ENCODE data around the gene PKP2. TPM values are rescaled to one million over a fixed set of nuclear protein-coding genes. Genes with fewer than 3 reads are reported as not detected.

The PKP2 gene
- total RNA-seq, 1 experiment from 2014 or later = 18.4 TPM

GRCh38 chr12:32757157-32757556, 139.4 kb downstream of the PKP2 start:
- H3K36me3 Mint-ChIP-seq (ENCODE audit: insufficient read depth in 1 of 3, low read depth in 3 of 3) = peaks cover 13 to 20% (median 17%) of the 10 kb centered on the region in 3 experiments; a peak in 6 of 7 replicates
- no peaks in the 10 kb centered on the region for H4K20me1 ChIP-seq (ENCODE audit: control insufficient read depth, insufficient read depth, insufficient read length)
- peaks cover 16% of the 10 kb centered on the region in 2 experiments for H3K4me1 Mint-ChIP-seq
- TF ChIP-seq CTCF (conservative IDR thresholded peaks at IDR 0.05) = no peak
- H2BK15ac ChIP-seq (ENCODE audit: low read depth, low read length) = no peak overlapping the region
- peaks cover 9% of the 10 kb centered on the region for H3K23me2 ChIP-seq (ENCODE audit: insufficient read length, low read depth, low read length, poor library complexity, severe bottlenecking)
- H2AFZ ChIP-seq (ENCODE audit: low read length) = no peak overlapping the region
- no peaks in the 10 kb centered on the region for H3K9me3 Mint-ChIP-seq
- H4K5ac ChIP-seq (ENCODE audit: insufficient read length, low read depth, low read length) = no peak overlapping the region
- H2BK20ac ChIP-seq (ENCODE audit: low read depth, low read length, poor library complexity, severe bottlenecking) = no peak overlapping the region
- no peak overlapping the region for H3K23ac ChIP-seq (ENCODE audit: insufficient read length, low read depth, low read length)
- H3K9me3 ChIP-seq (ENCODE audit: control insufficient read depth, low read depth, low read length) = no peaks in the 10 kb centered on the region
- H2BK12ac ChIP-seq (ENCODE audit: insufficient read length, low read depth, low read length) = no peak overlapping the region
- no peak overlapping the region for H4K91ac ChIP-seq (ENCODE audit: insufficient read length, low read depth, low read length)
- no peak overlapping the region for H3K56ac ChIP-seq (ENCODE audit: insufficient read length, low read depth, low read length)
- H4K8ac ChIP-seq (replicated peaks; ENCODE audit: insufficient read length, low read depth, low read length) = no peak overlapping the region
- no peak overlapping the region for H2BK5ac ChIP-seq (ENCODE audit: insufficient read length, low read length)
- H3K4me2 ChIP-seq (ENCODE audit: insufficient read depth, insufficient read length, low read length) = no peak overlapping the region
- no peaks in the 10 kb centered on the region for H3K27me3 ChIP-seq (ENCODE audit: insufficient read depth, low read length)
- H3K4me1 ChIP-seq (ENCODE audit: insufficient read depth, low read length) = peaks cover 2% of the 10 kb centered on the region; the same call in 1 of the 2 replicates
- H3K27ac ChIP-seq (ENCODE audit: insufficient read length, low read depth, low read length) = no peak overlapping the region
- H3K79me2 ChIP-seq (ENCODE audit: insufficient read depth, low read length) = no peaks in the 10 kb centered on the region
- no peak overlapping the region for H2AK5ac ChIP-seq (ENCODE audit: insufficient read length, low read length)
- peaks cover 2% of the 10 kb centered on the region; the same call in 1 of the 2 replicates for H3K27me3 Mint-ChIP-seq (ENCODE audit: low read depth)
- WGBS (ENCODE audit: extremely low coverage, insufficient read length, low lambda C conversion rate) = no CpG with 5 or more reads among the region's 3 CpGs
- no peak overlapping the region for H3K4ac ChIP-seq (ENCODE audit: low read depth, low read length)
- DNase-seq = no peak
- H3K4me3 Mint-ChIP-seq = no peak overlapping the region
- H2BK120ac ChIP-seq (ENCODE audit: low read depth, low read length, poor library complexity, severe bottlenecking) = no peak overlapping the region
- H3K18ac ChIP-seq (ENCODE audit: insufficient read length, low read depth, low read length) = no peak overlapping the region
- H3T11ph ChIP-seq (ENCODE audit: low read length) = no peak overlapping the region
- H3K27ac Mint-ChIP-seq = no peak overlapping the region; a peak in 1 of 7 replicates
- H3K79me1 ChIP-seq (ENCODE audit: insufficient read depth, low read depth, low read length, poor library complexity, severe bottlenecking) = no peaks in the 10 kb centered on the region
- H3K9ac ChIP-seq (ENCODE audit: extremely low read depth, insufficient read length, low read length) = no peak overlapping the region
- no peak overlapping the region for H3K14ac ChIP-seq (ENCODE audit: insufficient read depth, low read length)
